DND-41 (cell line): ENCODE data around the gene RPUSD2.
A peak's percentile ranks its signal among the peaks of the same experiment; 100 is the strongest.

Experiments used
- ATAC-seq: fragments of 200-7000 bp; cut with Tn5 transposase; 3 replicates; pipeline ENCODE4 v1.9.1; 2021; ENCODE audit warnings: low read depth; ENCODE audit not compliant: insufficient read depth
- DNase-seq: peaks from one replicate; pipeline ENCODE4 v3.0.0-alpha.2; 2020
- H2AFZ ChIP-seq: 2 replicates; pipeline ENCODE4 v1.6.0; 2012; ENCODE audit warnings: low read depth, low read length
- H3K27ac ChIP-seq: 2 replicates; pipeline ENCODE4 v1.5.1; 2012; ENCODE audit warnings: low read length, inconsistent platforms
- H3K27me3 ChIP-seq: fragments of 200-600 bp; sonication (generic); 2 replicates; pipeline ENCODE4 v1.6.0; 2012; ENCODE audit warnings: low read length, mild to moderate bottlenecking, inconsistent platforms; ENCODE audit not compliant: insufficient read depth, poor library complexity
- H3K36me3 ChIP-seq: 2 replicates; pipeline ENCODE4 v1.5.1; 2012; ENCODE audit warnings: low read length, inconsistent platforms; ENCODE audit not compliant: insufficient read depth
- H3K4me1 ChIP-seq: 2 replicates; pipeline ENCODE4 v1.5.1; 2012; ENCODE audit warnings: mild to moderate bottlenecking, low read length; ENCODE audit not compliant: insufficient read depth
- H3K4me2 ChIP-seq: 2 replicates; pipeline ENCODE4 v1.6.0; 2012; ENCODE audit warnings: mild to moderate bottlenecking, moderate library complexity, low read length, inconsistent platforms; ENCODE audit not compliant: insufficient read depth
- H3K4me3 ChIP-seq, 2 experiments: fragments of 200-600 bp in 1 of 2; shearing (Covaris generic) in 1 of 2; 2 replicates each; pipeline ENCODE4 v1.5.1; 2012 to 2016; ENCODE audit warnings: inconsistent platforms in 2 of 2, low read length in 2 of 2, mild to moderate bottlenecking in 2 of 2, low read depth in 1 of 2, moderate library complexity in 1 of 2
- H3K79me2 ChIP-seq: 2 replicates; pipeline ENCODE4 v1.6.0; 2012; ENCODE audit warnings: low read length, inconsistent platforms; ENCODE audit not compliant: insufficient read depth
- H3K9ac ChIP-seq: 2 replicates; pipeline ENCODE4 v1.6.0; 2012; ENCODE audit warnings: low read depth, mild to moderate bottlenecking, inconsistent platforms, low read length, moderate library complexity
- H3K9me3 ChIP-seq: 2 replicates; pipeline ENCODE4 v1.5.1; 2012; ENCODE audit warnings: low read length, moderate library complexity, mild to moderate bottlenecking, inconsistent platforms; ENCODE audit not compliant: insufficient read depth, severe bottlenecking
- H4K20me1 ChIP-seq: 2 replicates; pipeline ENCODE4 v1.6.0; 2012; ENCODE audit warnings: low read length; ENCODE audit not compliant: insufficient read depth
- CTCF ChIP-seq: IDR thresholded peaks from 2 replicates; pipeline ENCODE4 v1.5.1; 2012; ENCODE audit warnings: borderline replicate concordance, low read length, moderate library complexity, mild to moderate bottlenecking; ENCODE audit not compliant: poor library complexity, severe bottlenecking; ENCODE audit errors: extremely low read depth
- EZH2 ChIP-seq: IDR thresholded peaks from 3 replicates; pipeline ENCODE4 v1.6.1; 2012; ENCODE audit warnings: borderline replicate concordance, low read depth, mild to moderate bottlenecking, moderate library complexity, low read length, inconsistent platforms; ENCODE audit not compliant: severe bottlenecking

Gene RPUSD2

DNA sequence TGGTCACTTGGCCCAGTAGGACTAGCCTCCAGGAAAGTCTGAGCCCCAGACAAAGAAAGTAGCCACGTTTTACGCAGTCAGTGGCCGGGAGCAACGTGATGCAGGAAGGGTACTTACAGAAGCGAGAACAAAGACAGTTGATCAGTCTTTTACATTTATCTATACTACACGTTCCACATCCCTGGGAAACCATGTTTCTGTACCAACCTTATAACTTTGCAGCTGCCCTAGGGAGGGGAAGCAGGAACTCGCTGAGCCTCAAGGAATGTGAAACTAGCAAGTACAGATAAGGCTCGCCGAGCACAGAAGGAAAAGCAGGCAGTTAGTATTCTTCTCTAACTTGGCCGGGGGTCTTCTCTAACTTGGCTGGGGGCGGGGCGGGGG is 21.6 kb downstream of the RPUSD2 start:
- Histone ChIP-seq H3K4me2 (peak overlapping the region; percentile 72; the same call in 1 of the 2 replicates), H3K4me1 (peaks cover 33% of the 10 kb centered on the region), H3K27ac (no peak overlapping the region), H3K9me3 (no peaks in the 10 kb centered on the region), H3K27me3 (no peaks in the 10 kb centered on the region), H2AFZ (peak overlapping the region; percentile 83), H3K9ac (0 out of 2 replicates have a peak overlapping the region, but pooled peaks have one; percentile 49), H3K4me3 (peak overlapping the region in 1 of 2 experiments; percentile 59; a peak in 1 of 4 replicates), H3K79me2 (peaks cover 15% of the 10 kb centered on the region), H3K36me3 (no peaks in the 10 kb centered on the region; the same call in 1 of the 2 replicates), H4K20me1 (no peaks in the 10 kb centered on the region)
- ATAC-seq (no peak), DNase-seq (no peak)
- no peak for TF ChIP-seq CTCF
- TF ChIP-seq EZH2, result no peak

GRCh38 chr15:40591389-40591788 is 22.3 kb downstream of the RPUSD2 start:
- H3K79me2 ChIP-seq, result peaks cover 23% of the 10 kb centered on the region
- no peak overlapping the region for H3K9ac ChIP-seq
- no peaks in the 10 kb centered on the region; the same call in 1 of the 2 replicates for H3K36me3 ChIP-seq
- no peaks in the 10 kb centered on the region for H3K9me3 ChIP-seq
- no peak overlapping the region for H3K27ac ChIP-seq
- 0 out of 2 replicates have a peak overlapping the region, but pooled peaks have one; percentile 1 for H2AFZ ChIP-seq
- H3K4me3 ChIP-seq, result no peak overlapping the region
- ATAC-seq (no peak), DNase-seq (no peak)
- H3K4me1 ChIP-seq, result peaks cover 37% of the 10 kb centered on the region
- no peaks in the 10 kb centered on the region for H4K20me1 ChIP-seq
- TF ChIP-seq CTCF (no peak), EZH2 (no peak)
- no peak overlapping the region for H3K4me2 ChIP-seq
- no peaks in the 10 kb centered on the region for H3K27me3 ChIP-seq

DNA sequence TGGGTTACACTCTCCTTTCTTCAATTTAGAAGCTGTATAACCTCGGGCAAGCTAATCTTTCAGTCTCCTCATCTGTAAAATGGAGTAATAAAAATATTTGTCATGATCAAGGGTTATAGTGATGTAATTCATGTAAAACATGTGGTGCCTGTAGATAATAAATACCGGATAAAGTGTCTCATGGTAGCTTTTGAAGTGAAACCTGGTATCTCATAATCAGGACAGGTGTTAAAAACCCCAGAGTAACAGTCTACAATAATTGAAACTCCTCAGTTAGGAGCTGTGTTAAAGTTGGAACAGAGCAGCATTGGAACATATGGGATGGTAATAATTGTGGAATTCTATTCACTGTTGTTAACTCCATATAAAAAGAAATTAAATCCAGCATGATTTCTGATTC is 24.1 kb downstream of the RPUSD2 start:
- no peak for DNase-seq
- H4K20me1 ChIP-seq, result no peaks in the 10 kb centered on the region

More for the DNA sequence above, 24.1 kb downstream of the RPUSD2 start:
- H3K36me3 ChIP-seq, result peaks cover 9% of the 10 kb centered on the region; the same call in 1 of the 2 replicates
- ATAC-seq, result no peak
- H3K27ac ChIP-seq, result peak overlapping the region; percentile 24; the same call in 1 of the 2 replicates
- no peaks in the 10 kb centered on the region for H3K9me3 ChIP-seq
- H3K4me1 ChIP-seq, result peaks cover 44% of the 10 kb centered on the region
- peak overlapping the region; percentile 83 for H3K9ac ChIP-seq
- peaks cover 40% of the 10 kb centered on the region for H3K79me2 ChIP-seq
- TF ChIP-seq EZH2 (no peak), CTCF (no peak)
- peak overlapping the region; percentile 51 for H2AFZ ChIP-seq
- H3K4me2 ChIP-seq, result peak overlapping the region; percentile 91
- H3K4me3 ChIP-seq, result peak overlapping the region in 1 of 2 experiments; percentile 6; a peak in 1 of 4 replicates
- no peaks in the 10 kb centered on the region for H3K27me3 ChIP-seq
